ENCODE data around the gene ANKRD35.
A peak's percentile ranks its signal among the peaks of the same experiment; 100 is the strongest.
"Not testable (repeated sequence)": the region's sequence is repeated elsewhere in the genome, so short reads cannot be mapped to it uniquely, and the experiment has no call there.

Gene ANKRD35

DNA sequence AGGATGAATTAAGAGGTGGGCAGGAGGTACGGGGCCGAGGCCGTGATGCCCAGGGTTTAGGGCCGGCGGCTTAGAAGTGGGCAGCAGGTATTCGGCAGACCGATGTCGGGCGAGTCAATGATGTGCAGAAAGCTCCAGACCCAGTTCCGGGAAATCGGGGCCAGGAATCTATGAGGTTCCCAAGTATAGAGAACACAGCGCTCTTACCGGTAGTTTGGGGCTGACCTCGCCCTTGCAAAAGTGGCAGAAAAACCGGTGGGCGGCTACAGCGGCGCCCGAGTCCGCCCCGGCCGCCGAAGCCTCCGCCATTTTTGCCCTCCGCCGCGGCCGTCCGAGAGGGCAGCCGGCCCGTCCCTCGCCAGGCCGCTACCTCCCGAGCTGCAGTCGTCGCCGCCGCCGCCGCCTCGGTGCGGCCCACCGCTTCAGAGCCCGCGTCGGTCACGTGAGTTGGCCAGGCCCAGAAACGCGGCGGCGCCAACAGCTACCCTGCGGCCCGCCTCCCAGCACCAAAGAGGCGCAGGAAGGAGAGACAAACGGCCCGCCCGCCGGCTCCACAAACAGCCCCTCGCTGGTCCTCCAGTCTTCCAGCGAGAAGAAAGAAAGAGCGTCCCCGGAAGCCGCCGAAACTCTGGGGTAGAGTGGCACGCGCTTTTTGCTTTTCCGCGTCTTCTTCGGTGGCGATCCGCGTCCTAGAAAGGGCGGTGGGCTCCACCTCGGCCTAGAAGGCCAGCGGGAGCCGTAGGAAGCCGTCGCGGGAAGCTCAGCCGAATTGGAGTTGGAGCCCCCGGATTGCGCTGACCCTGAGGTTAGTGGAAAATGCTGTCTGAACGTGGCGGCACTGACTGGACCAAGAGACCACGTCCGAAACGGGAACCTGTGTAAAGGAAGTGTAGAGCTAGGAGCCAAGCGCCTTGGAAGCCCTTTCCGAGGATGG lies 61.8 kb downstream of the ANKRD35 start, which contains the start of the genes POLR3C and RNF115:
Gene POLR3C, plus strand, starts transcription at position 636 of the 934 bp plus-strand sequence. CDS start 1,577 bp downstream, outside the sequence.
Gene RNF115, minus strand, starts transcription at position 531 of the 934 bp plus-strand sequence. Its CDS starts 222 bp downstream, at position 309.
- TF ChIP-seq, protein P1, sequence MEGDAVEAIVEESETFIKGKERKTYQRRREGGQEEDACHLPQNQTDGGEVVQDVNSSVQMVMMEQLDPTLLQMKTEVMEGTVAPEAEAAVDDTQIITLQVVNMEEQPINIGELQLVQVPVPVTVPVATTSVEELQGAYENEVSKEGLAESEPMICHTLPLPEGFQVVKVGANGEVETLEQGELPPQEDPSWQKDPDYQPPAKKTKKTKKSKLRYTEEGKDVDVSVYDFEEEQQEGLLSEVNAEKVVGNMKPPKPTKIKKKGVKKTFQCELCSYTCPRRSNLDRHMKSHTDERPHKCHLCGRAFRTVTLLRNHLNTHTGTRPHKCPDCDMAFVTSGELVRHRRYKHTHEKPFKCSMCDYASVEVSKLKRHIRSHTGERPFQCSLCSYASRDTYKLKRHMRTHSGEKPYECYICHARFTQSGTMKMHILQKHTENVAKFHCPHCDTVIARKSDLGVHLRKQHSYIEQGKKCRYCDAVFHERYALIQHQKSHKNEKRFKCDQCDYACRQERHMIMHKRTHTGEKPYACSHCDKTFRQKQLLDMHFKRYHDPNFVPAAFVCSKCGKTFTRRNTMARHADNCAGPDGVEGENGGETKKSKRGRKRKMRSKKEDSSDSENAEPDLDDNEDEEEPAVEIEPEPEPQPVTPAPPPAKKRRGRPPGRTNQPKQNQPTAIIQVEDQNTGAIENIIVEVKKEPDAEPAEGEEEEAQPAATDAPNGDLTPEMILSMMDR (IDR thresholded peaks at IDR 0.05) = no peak
- peak; percentile 94 for DNase-seq (ENCODE audit: low spot score)
- Histone ChIP-seq H3K4me3 (peak within 1 kb of the TSS; percentile 71), H3K27ac (peak within 1 kb of the TSS; percentile 71 to 92)

DNA sequence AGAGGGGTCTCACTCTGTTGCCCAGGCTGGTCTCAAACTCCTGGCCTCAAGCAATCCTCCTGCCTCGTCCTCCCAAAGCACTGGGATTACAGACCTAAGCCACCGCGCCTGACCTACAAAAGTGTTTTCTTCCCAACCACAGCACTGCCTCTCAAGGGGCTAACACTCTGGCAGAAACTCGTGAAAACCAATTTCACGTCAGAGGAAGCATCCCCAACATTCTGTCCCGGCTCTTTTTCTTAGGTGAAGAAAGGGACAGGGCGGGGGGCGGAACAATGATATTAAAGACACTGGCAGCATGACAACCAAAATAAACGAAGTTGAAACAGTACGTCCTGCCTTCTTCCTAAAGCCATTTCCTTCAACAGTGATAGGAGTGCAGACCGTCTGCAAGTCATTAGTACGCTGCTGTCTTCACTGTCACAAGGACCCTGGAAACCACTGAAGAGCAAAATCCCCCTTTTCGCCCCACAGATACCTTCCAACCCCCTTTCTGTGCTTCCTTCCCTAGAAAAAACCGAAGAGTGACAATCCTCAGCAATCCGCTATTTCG lies 62.8 kb downstream of the ANKRD35 start:
- H3K4me3 ChIP-seq = peak overlapping the region; percentile 71
- peak overlapping the region in 1 of 2 donors; percentile 72 for H3K27ac ChIP-seq
- not testable (repeated sequence) for DNase-seq (ENCODE audit: low spot score)

DNA sequence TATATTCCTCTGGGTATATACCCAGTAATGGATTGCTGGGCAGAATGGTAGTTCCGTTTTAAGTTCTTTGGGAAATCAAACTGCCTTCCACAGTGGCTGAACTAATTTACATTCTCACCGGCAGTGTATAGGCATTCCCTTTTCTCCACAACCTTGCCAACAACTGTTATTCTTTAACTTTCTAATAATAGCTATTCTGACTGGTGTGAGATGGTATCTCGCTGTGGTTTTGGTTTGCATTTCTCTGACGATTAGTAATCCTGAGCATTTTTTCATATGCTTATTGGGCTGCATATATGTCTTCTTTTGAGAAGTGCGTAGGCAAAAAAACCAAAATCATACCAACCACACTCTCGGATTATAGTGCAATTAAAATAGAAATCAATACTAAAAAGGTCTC lies 67.6 kb downstream of the ANKRD35 start:
- not testable (repeated sequence) for DNase-seq (ENCODE audit: low spot score); H3K27ac ChIP-seq; H3K4me3 ChIP-seq
